GM12878 (cell line): Measurements from ENCODE around the gene TP53I3. TPM values are rescaled to one million over a fixed set of nuclear protein-coding genes. Genes with fewer than 3 reads are reported as not detected.

Experiments
- ATF2 ChIP-seq: IDR thresholded peaks from 2 replicates; pipeline ENCODE4 v1.6.1; 2012; ENCODE audit warnings: low read length, inconsistent platforms
- CBX3 ChIP-seq: fragments of 200-600 bp; sonication (generic); IDR thresholded peaks from 2 replicates; pipeline ENCODE4 v1.6.1; 2016; ENCODE audit warnings: low read depth, borderline replicate concordance
- CBX5 ChIP-seq: sonication (generic); IDR thresholded peaks from 2 replicates; pipeline ENCODE4 v1.6.1; 2016; ENCODE audit warnings: low read depth, moderate library complexity, mild to moderate bottlenecking, inconsistent platforms
- CTCF ChIP-seq, 3 experiments: IDR thresholded peaks in 2 of 3; conservative IDR thresholded peaks in 1 of 3; 2 replicates each; pipeline ENCODE4 v1.5.1; 2011; ENCODE audit warnings: low read depth in 3 of 3, low read length in 3 of 3, mild to moderate bottlenecking in 3 of 3, control low read depth in 2 of 3, moderate library complexity in 2 of 3, inconsistent platforms in 1 of 3, mixed read lengths in 1 of 3; ENCODE audit not compliant: control insufficient read depth in 2 of 3, insufficient read depth in 1 of 3; ENCODE audit errors: extremely low read depth in 1 of 3
- EZH2 ChIP-seq: IDR thresholded peaks from 2 replicates; pipeline ENCODE4 v1.6.1; 2012; ENCODE audit warnings: low read depth, mild to moderate bottlenecking, control low read depth, inconsistent platforms, low read length, borderline replicate concordance; ENCODE audit not compliant: control insufficient read depth
- MEF2A ChIP-seq: IDR thresholded peaks from 2 replicates; pipeline ENCODE4 v1.6.1; 2011; ENCODE audit warnings: low read depth, mild to moderate bottlenecking, low read length, moderate library complexity; ENCODE audit not compliant: insufficient read depth
- POLR2A ChIP-seq: IDR thresholded peaks from 2 replicates; pipeline ENCODE4 v1.6.1; 2011; ENCODE audit warnings: low read depth, mild to moderate bottlenecking, low read length
- POU2F2 ChIP-seq: IDR thresholded peaks from 3 replicates; pipeline ENCODE4 v1.6.1; 2011; ENCODE audit warnings: low read depth, mild to moderate bottlenecking, low read length, borderline replicate concordance
- RAD51 ChIP-seq: fragments of 450-650 bp; IDR thresholded peaks from 2 replicates; pipeline ENCODE4 v1.6.1; 2016; ENCODE audit warnings: moderate library complexity, mild to moderate bottlenecking, inconsistent platforms
- SMC3 ChIP-seq: IDR thresholded peaks from 2 replicates; pipeline ENCODE4 v1.6.1; 2011; ENCODE audit warnings: low read length, improper control_type of control experiment, borderline replicate concordance
- SP1 ChIP-seq: IDR thresholded peaks from one replicate; pipeline ENCODE4 v1.6.1; 2011; ENCODE audit warnings: low read depth, low read length
- STAT3 ChIP-seq: IDR thresholded peaks from 2 replicates; pipeline ENCODE4 v1.6.1; 2011; ENCODE audit warnings: low read depth, low read length, improper control_type of control experiment
- TCF7 ChIP-seq: IDR thresholded peaks from 2 replicates; pipeline ENCODE4 v1.6.1; 2014; ENCODE audit warnings: antibody characterized with exemption, borderline replicate concordance
- USF1 ChIP-seq: IDR thresholded peaks from 2 replicates; pipeline ENCODE4 v1.6.1; 2011; ENCODE audit warnings: borderline replicate concordance, low read depth, mild to moderate bottlenecking, moderate library complexity, mixed read lengths, low read length; ENCODE audit not compliant: insufficient read depth; ENCODE audit errors: extremely low read length
- ZNF24 ChIP-seq: fragments of 450-650 bp; IDR thresholded peaks from 2 replicates; pipeline ENCODE4 v1.6.1; 2017; ENCODE audit warnings: antibody characterized with exemption, mild to moderate bottlenecking
- polyA plus RNA-seq, 11 experiments: library from polyadenylated mRNA; depleted of rRNA in 4 of 11; unstranded in 6 of 11; stranded (reverse) in 5 of 11; fragments of >200 nt; fragmentation: Nextera tagmentation in 4 of 11; fragmentation: Illumina TruSeq in 1 of 11; extraction: Ambion mirVana in 4 of 11; extraction: Trizol in 1 of 11; gene quantifications; 1 replicate in 1 of 11; 2 replicates in 10 of 11; pipeline versions ENCODE4 v1.2.1 to v1.2.3, GENCODE V29; 2011 to 2016; ENCODE audit warnings: inconsistent platforms in 2 of 11, missing spikeins in 2 of 11, low read depth in 1 of 11
- total RNA-seq, 4 experiments: library from RNA; depleted of rRNA in 3 of 4; stranded (reverse); fragments of >200 nt in 3 of 4; fragmentation: Illumina TruSeq in 1 of 4; extraction: Trizol in 1 of 4; gene quantifications; 2 replicates each; pipeline versions ENCODE4 v1.2.1 to v1.2.3, GENCODE V29; 2013 to 2021
- TF ChIP-seq, protein P1 (sequence below): fragments of 450-650 bp; IDR thresholded peaks from 2 replicates; pipeline ENCODE4 v1.6.1; 2017; ENCODE audit warnings: mild to moderate bottlenecking, low read depth, inconsistent platforms; ENCODE audit not compliant: poor library complexity, severe bottlenecking
- TF ChIP-seq, protein P2 (sequence below): fragments of 450-650 bp; formaldehyde crosslinking; IDR thresholded peaks from 2 replicates; pipeline ENCODE4 v1.5.0; 2022; ENCODE audit warnings: mild to moderate bottlenecking, missing genetic modification characterization

Gene TP53I3
- total and polyA plus RNA-seq, 10 of the 15 experiments (the other 5 are each of a cell fraction or from before 2014, with no cell fraction given), result 1.4 to 57.4 (median 11.6) TPM

DNA sequence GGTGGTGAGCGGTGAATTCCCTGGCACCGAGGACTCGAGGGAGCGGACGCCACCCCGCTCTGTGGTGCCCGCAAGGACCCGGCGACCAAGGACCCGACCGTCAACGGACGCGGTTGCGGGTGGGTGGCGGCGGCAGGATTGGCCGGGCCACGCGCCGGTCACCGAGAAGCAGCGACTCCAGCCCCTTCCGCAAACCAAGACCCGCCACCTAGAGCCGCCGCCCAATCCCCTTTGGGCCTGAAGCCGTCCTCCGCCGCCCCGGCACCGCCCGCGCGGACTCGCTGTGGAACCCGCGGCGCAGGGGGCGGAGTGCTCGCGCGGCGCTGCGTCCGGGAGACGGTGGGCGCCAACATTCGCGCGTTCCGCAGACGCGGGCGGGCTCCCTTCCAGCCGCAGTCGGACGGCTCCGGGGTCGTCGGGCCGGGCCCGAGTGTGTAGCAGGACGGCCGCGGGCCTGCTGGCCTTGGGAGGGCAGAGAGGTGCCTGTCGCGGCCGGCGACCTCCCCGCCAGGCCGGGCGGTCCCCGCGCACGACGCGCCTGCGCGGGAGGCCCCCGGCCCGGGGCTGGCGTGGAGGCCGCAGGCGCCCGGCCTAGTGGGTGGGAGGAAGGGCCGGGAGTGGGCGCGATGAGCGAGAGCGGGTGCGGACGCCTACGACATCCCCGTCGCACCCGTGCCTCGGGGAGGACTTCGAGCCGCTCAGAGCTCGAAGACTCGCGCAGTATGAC lies 38.7 kb upstream of the TP53I3 start, which contains the start of the genes FAM228B and PFN4 (continued):
- peak; percentile 95 for TF ChIP-seq POLR2A
- TF ChIP-seq, protein P1, sequence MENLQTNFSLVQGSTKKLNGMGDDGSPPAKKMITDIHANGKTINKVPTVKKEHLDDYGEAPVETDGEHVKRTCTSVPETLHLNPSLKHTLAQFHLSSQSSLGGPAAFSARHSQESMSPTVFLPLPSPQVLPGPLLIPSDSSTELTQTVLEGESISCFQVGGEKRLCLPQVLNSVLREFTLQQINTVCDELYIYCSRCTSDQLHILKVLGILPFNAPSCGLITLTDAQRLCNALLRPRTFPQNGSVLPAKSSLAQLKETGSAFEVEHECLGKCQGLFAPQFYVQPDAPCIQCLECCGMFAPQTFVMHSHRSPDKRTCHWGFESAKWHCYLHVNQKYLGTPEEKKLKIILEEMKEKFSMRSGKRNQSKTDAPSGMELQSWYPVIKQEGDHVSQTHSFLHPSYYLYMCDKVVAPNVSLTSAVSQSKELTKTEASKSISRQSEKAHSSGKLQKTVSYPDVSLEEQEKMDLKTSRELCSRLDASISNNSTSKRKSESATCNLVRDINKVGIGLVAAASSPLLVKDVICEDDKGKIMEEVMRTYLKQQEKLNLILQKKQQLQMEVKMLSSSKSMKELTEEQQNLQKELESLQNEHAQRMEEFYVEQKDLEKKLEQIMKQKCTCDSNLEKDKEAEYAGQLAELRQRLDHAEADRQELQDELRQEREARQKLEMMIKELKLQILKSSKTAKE, result no peak
- no peak for TF ChIP-seq RAD51
- TF ChIP-seq TCF7, result no peak
- TF ChIP-seq, protein P2, sequence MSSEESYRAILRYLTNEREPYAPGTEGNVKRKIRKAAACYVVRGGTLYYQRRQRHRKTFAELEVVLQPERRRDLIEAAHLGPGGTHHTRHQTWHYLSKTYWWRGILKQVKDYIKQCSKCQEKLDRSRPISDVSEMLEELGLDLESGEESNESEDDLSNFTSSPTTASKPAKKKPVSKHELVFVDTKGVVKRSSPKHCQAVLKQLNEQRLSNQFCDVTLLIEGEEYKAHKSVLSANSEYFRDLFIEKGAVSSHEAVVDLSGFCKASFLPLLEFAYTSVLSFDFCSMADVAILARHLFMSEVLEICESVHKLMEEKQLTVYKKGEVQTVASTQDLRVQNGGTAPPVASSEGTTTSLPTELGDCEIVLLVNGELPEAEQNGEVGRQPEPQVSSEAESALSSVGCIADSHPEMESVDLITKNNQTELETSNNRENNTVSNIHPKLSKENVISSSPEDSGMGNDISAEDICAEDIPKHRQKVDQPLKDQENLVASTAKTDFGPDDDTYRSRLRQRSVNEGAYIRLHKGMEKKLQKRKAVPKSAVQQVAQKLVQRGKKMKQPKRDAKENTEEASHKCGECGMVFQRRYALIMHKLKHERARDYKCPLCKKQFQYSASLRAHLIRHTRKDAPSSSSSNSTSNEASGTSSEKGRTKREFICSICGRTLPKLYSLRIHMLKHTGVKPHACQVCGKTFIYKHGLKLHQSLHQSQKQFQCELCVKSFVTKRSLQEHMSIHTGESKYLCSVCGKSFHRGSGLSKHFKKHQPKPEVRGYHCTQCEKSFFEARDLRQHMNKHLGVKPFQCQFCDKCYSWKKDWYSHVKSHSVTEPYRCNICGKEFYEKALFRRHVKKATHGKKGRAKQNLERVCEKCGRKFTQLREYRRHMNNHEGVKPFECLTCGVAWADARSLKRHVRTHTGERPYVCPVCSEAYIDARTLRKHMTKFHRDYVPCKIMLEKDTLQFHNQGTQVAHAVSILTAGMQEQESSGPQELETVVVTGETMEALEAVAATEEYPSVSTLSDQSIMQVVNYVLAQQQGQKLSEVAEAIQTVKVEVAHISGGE (CRISPR knock-in tag), result no peak
- TF ChIP-seq EZH2, result no peak
- TF ChIP-seq ZNF24, result no peak
- TF ChIP-seq USF1, result no peak
- TF ChIP-seq MEF2A, result no peak
- TF ChIP-seq ATF2, result no peak
- no peak for TF ChIP-seq CBX3
- TF ChIP-seq CTCF (IDR thresholded peaks at IDR 0.05 in 2 of 3, conservative IDR thresholded peaks at IDR 0.05 in 1 of 3; ENCODE audit: control insufficient read depth in 2 of 3, extremely low read depth in 1 of 3, insufficient read depth in 1 of 3, low read depth in 3 of 3, low read length in 3 of 3), result no peak
- no peak for TF ChIP-seq STAT3
- no peak for TF ChIP-seq SMC3
- TF ChIP-seq POU2F2, result no peak; the same call in 2 of the 3 replicates
- TF ChIP-seq CBX5, result peak; percentile 50; the same call in 1 of the 2 replicates
- peak; percentile 78 for TF ChIP-seq SP1
